Sigmoid colon (tissue), 7 donors: ENCODE results near the gene DAAM2. TPM values are rescaled to one million over a fixed set of nuclear protein-coding genes. Genes with fewer than 3 reads are reported as not detected.

Experiments
- DNase-seq: peaks from one replicate; pipeline ENCODE4 v3.0.0-alpha.2; 2019
- H3K27ac ChIP-seq, 4 donors: fragments of 200-600 bp; sonication (generic); one replicate each; pipeline ENCODE4 v1.5.1; 2016 to 2019; ENCODE audit warnings: mild to moderate bottlenecking in 1 of 4
- H3K27me3 ChIP-seq, 3 donors: fragments of 200-600 bp; sonication (generic); one replicate each; pipeline ENCODE4 v1.5.1; 2019; ENCODE audit warnings: mild to moderate bottlenecking in 1 of 3
- H3K36me3 ChIP-seq, 4 donors: fragments of 200-600 bp; sonication (generic); one replicate each; pipeline ENCODE4 v1.5.1; 2016 to 2019
- H3K4me1 ChIP-seq, 4 donors: fragments of 200-600 bp; sonication (generic); one replicate each; pipeline ENCODE4 v1.5.1; 2017 to 2019
- H3K4me3 ChIP-seq, 4 donors: fragments of 200-600 bp; sonication (generic); one replicate each; pipeline ENCODE4 v1.5.1; 2017 to 2019; ENCODE audit warnings: mild to moderate bottlenecking in 2 of 4, moderate library complexity in 1 of 4
- H3K9me3 ChIP-seq, 4 donors: fragments of 200-600 bp in 3 of 4; sonication (generic) in 3 of 4; one replicate each; pipeline versions ENCODE4 v1.5.1 to v1.6.1; 2013 to 2019
- CTCF ChIP-seq, 4 experiments: fragments of 450-650 bp in 3 of 4; fragments of 200-600 bp in 1 of 4; IDR thresholded peaks; one replicate each; pipeline ENCODE4 v1.5.1; 2016 to 2019; ENCODE audit warnings: antibody characterized with exemption in 4 of 4, mild to moderate bottlenecking in 3 of 4, moderate library complexity in 2 of 4
- EP300 ChIP-seq, 4 donors: sonication (generic); formaldehyde crosslinking; IDR thresholded peaks; one replicate each; pipeline ENCODE4 v1.6.1; 2017; ENCODE audit warnings: antibody characterized with exemption in 4 of 4
- POLR2A ChIP-seq, 2 donors: fragments of 450-650 bp; IDR thresholded peaks; one replicate each; pipeline ENCODE4 v1.6.1; 2016; ENCODE audit warnings: antibody characterized with exemption in 2 of 2, mild to moderate bottlenecking in 2 of 2, moderate library complexity in 2 of 2
- POLR2AphosphoS5 ChIP-seq, 4 donors: sonication (generic); formaldehyde crosslinking; IDR thresholded peaks; one replicate each; pipeline ENCODE4 v1.6.1; 2017; ENCODE audit warnings: antibody characterized with exemption in 4 of 4
- WGBS, 2 donors: extraction: QIAGEN DNeasy Blood & Tissue Kit; methylation state at CpG; one replicate each; pipeline ENCODE4 v1.1.7; 2013; 5-methylcytosine and 5-hydroxymethylcytosine counted together
- intact Hi-C: fragments of 100-400 bp; cut with DNase I; formaldehyde crosslinking; loops from one replicate; pipeline ENCODE4 v1.15.1; 2023
- polyA plus RNA-seq, 3 donors: library from polyadenylated mRNA; stranded (reverse); fragments of 200-250 nt; gene quantifications; one replicate each; pipeline ENCODE4 v1.2.3, GENCODE V29; 2013
- total RNA-seq, 4 donors: library from RNA; depleted of rRNA; stranded (reverse); fragments of >200 nt; gene quantifications; one replicate each; pipeline ENCODE4 v1.1.0, GENCODE V29; 2016
- donor health status: healthy with polysubstance abuse.
- donor health status: Bipolar disorder and iron deficiency.
- donor health status: healthy.

Gene DAAM2
- total and polyA plus RNA-seq, 7 donors = 4.2 to 53.2 (median 23.2) TPM

- intact Hi-C loops = no loop called here
- TF ChIP-seq CTCF (IDR thresholded peaks at IDR 0.05) = no peak
- no peak for TF ChIP-seq EP300 (IDR thresholded peaks at IDR 0.05)
- Histone ChIP-seq H3K4me1 (peaks cover 0 to 7% (median 3%) of the 10 kb centered on the region in 4 donors), H3K27me3 (no peaks in the 10 kb centered on the region), H3K9me3 (no peaks in the 10 kb centered on the region), H3K36me3 (no peaks in the 10 kb centered on the region), H3K27ac (no peak overlapping the region), H3K4me3 (no peak overlapping the region)
- DNase-seq = no peak
- 52 to 68% methylated on average over 3 of the region's 3 CpGs for WGBS, 2 donors
Measured at GRCh38 chr6:39765508-39766065, 26.6 kb upstream of the DAAM2 start.

- whole genome bisulfite sequencing, 2 donors = 70% methylated on average over 5 of the region's 5 CpGs
- TF ChIP-seq POLR2A (IDR thresholded peaks at IDR 0.05) (no peak), CTCF (IDR thresholded peaks at IDR 0.05) (no peak), POLR2AphosphoS5 (IDR thresholded peaks at IDR 0.05) (no peak), EP300 (IDR thresholded peaks at IDR 0.05) (no peak)
- intact Hi-C loops = no loop called here
Measured at GRCh38 chr6:39769012-39769411, 23.2 kb upstream of the DAAM2 start.

GRCh38 chr6:39770446-39770845 lies 21.7 kb upstream of the DAAM2 start:
- intact Hi-C loops = no loop called here
- H3K27ac ChIP-seq = no peak overlapping the region

More at GRCh38 chr6:39769012-39769411, 23.2 kb upstream of the DAAM2 start:
- no peak for DNase-seq
- Histone ChIP-seq H3K4me3 (no peak overlapping the region), H3K27me3 (no peaks in the 10 kb centered on the region), H3K27ac (no peak overlapping the region), H3K36me3 (no peaks in the 10 kb centered on the region), H3K9me3 (no peaks in the 10 kb centered on the region), H3K4me1 (peaks cover 0 to 20% (median 14%) of the 10 kb centered on the region in 4 donors)

GRCh38 chr6:39772559-39773273 lies 19.5 kb upstream of the DAAM2 start:
- H3K27ac ChIP-seq = peak overlapping the region; percentile 29 to 79 (median 64)
- H3K36me3 ChIP-seq = no peaks in the 10 kb centered on the region
- H3K4me1 ChIP-seq = peaks cover 0 to 27% (median 19%) of the 10 kb centered on the region in 4 donors
- no peaks in the 10 kb centered on the region for H3K27me3 ChIP-seq
- TF ChIP-seq EP300 (IDR thresholded peaks at IDR 0.05) = no peak
- peak in 2 of 4 donors; percentile 32 to 56 for TF ChIP-seq POLR2AphosphoS5 (IDR thresholded peaks at IDR 0.05)
- no peak for TF ChIP-seq CTCF (IDR thresholded peaks at IDR 0.05)
- no peak overlapping the region for H3K4me3 ChIP-seq
- no peaks in the 10 kb centered on the region for H3K9me3 ChIP-seq
- intact Hi-C loops = no loop called here
- no peak for DNase-seq
- 70 to 72% methylated on average over 6 of the region's 6 CpGs for WGBS, 2 donors

More at GRCh38 chr6:39770446-39770845, 21.7 kb upstream of the DAAM2 start:
- Histone ChIP-seq H3K9me3 (no peaks in the 10 kb centered on the region), H3K36me3 (no peaks in the 10 kb centered on the region), H3K4me1 (peaks cover 0 to 22% (median 14%) of the 10 kb centered on the region in 4 donors), H3K4me3 (no peak overlapping the region), H3K27me3 (no peaks in the 10 kb centered on the region)
- TF ChIP-seq POLR2A (IDR thresholded peaks at IDR 0.05) (no peak), CTCF (IDR thresholded peaks at IDR 0.05) (no peak), POLR2AphosphoS5 (IDR thresholded peaks at IDR 0.05) (no peak), EP300 (IDR thresholded peaks at IDR 0.05) (no peak)
- 89% methylated on average over 4 of the region's 4 CpGs for WGBS, 2 donors
- DNase-seq = no peak
